A549 (cell line): Measurements from ENCODE around the gene NTM. TPM values are rescaled to one million over a fixed set of nuclear protein-coding genes. Genes with fewer than 3 reads are reported as not detected.

Experiments used
- ATAC-seq, 2 experiments: fragments of 200-7000 bp in 1 of 2; fragments of >200 bp in 1 of 2; cut with Nextera tagmentation in 1 of 2; cut with Tn5 transposase in 1 of 2; 3 replicates each; pipeline versions ENCODE4 v1.8.0 to v1.9.1; 2018 to 2020; ENCODE audit warnings: mild to moderate bottlenecking in 1 of 2, moderate library complexity in 1 of 2
- CTCF ChIA-PET: fragments of 300-600 bp; sonication (Branson Sonifier 250); formaldehyde crosslinking; extraction: SDS; loops from one replicate; lab custom pipeline; 2021; ENCODE audit warnings: antibody characterized with exemption, inconsistent platforms; lab: Yijun Ruan, JAX
- POLR2A ChIA-PET: fragments of 350-600 bp; formaldehyde crosslinking; extraction: SDS; loops from one replicate; lab custom pipeline; 2021; ENCODE audit warnings: antibody characterized with exemption, inconsistent platforms; lab: Yijun Ruan, JAX
- DNase-seq, 2 experiments: peaks; one replicate each; pipeline versions ENCODE4 v3.0.0 to v3.0.0-alpha.2; 2011 to 2016; ENCODE audit warnings: low read depth in 1 of 2, low spot score in 1 of 2
- FAIRE-seq: peaks from 2 replicates; lab custom pipeline; 2011; peaks lifted over from hg19 to GRCh38; lab: Jason Lieb, UNC
- H3K27ac ChIP-seq, 2 experiments: fragments of >200 bp; sonication (Bioruptor Twin); formaldehyde crosslinking; 3 replicates each; pipeline ENCODE4 v1.5.1; 2016 to 2017
- H3K4me1 ChIP-seq: fragments of >200 bp; sonication (Bioruptor Twin); formaldehyde crosslinking; 3 replicates; pipeline ENCODE4 v1.6.1; 2016
- H3K4me2 ChIP-seq: fragments of >200 bp; sonication (Bioruptor Twin); formaldehyde crosslinking; 3 replicates; pipeline ENCODE4 v1.6.1; 2016
- H3K4me3 ChIP-seq: fragments of >200 bp; sonication (Bioruptor Twin); formaldehyde crosslinking; 3 replicates; pipeline ENCODE4 v1.5.1; 2016
- H3K9me3 ChIP-seq: fragments of >200 bp; sonication (Bioruptor Twin); formaldehyde crosslinking; 3 replicates; pipeline ENCODE4 v1.6.1; 2016
- ATOH8 ChIP-seq: fragments of 250-450 bp; sonication (Bioruptor Pico); IDR thresholded peaks from 2 replicates; pipeline ENCODE4 v1.5.0; 2020; ENCODE audit warnings: low read depth, mild to moderate bottlenecking, moderate library complexity
- CEBPB ChIP-seq, 2 experiments: fragments of >200 bp in 1 of 2; sonication (Bioruptor Twin) in 1 of 2; formaldehyde crosslinking in 1 of 2; IDR thresholded peaks; 2 replicates each; pipeline ENCODE4 v1.6.1; 2012 to 2016
- ELK1 ChIP-seq: fragments of 150-350 bp; IDR thresholded peaks from 2 replicates; pipeline ENCODE4 v1.6.1; 2014; ENCODE audit warnings: low read depth, mild to moderate bottlenecking, low read length
- FOSB ChIP-seq: fragments of 250-450 bp; sonication (Bioruptor Pico); IDR thresholded peaks from 2 replicates; pipeline ENCODE4 v1.5.0; 2020; ENCODE audit warnings: mild to moderate bottlenecking, moderate library complexity
- GATA3 ChIP-seq: IDR thresholded peaks from 2 replicates; pipeline ENCODE4 v1.6.1; 2012; ENCODE audit warnings: borderline replicate concordance
- HDAC2 ChIP-seq: fragments of 200-600 bp; sonication (generic); IDR thresholded peaks from 2 replicates; pipeline ENCODE4 v1.6.1; 2016
- HEYL ChIP-seq: fragments of 250-450 bp; sonication (Bioruptor Pico); IDR thresholded peaks from 2 replicates; pipeline ENCODE4 v1.8.0; 2021; ENCODE audit warnings: mild to moderate bottlenecking, moderate library complexity
- HMGXB4 ChIP-seq: fragments of 250-450 bp; sonication (Bioruptor Pico); IDR thresholded peaks from 2 replicates; pipeline ENCODE4 v1.5.0; 2021; ENCODE audit warnings: mild to moderate bottlenecking, moderate library complexity, borderline replicate concordance
- MAZ ChIP-seq: fragments of 150-350 bp; IDR thresholded peaks from 2 replicates; pipeline ENCODE4 v1.6.1; 2014; ENCODE audit warnings: antibody characterized with exemption, low read depth, low read length, borderline replicate concordance
- NR3C1 ChIP-seq: fragments of >200 bp; sonication (Bioruptor Twin); formaldehyde crosslinking; IDR thresholded peaks from 3 replicates; pipeline ENCODE4 v1.6.1; 2017
- POLR2A ChIP-seq: IDR thresholded peaks from 2 replicates; pipeline ENCODE4 v1.6.1; 2012; ENCODE audit warnings: mild to moderate bottlenecking, low read length
- POLR2AphosphoS2 ChIP-seq: conservative IDR thresholded peaks from 2 replicates; pipeline ENCODE4 v1.6.1; 2012; ENCODE audit warnings: low read length, improper control_type of control experiment, inconsistent platforms
- RAD21 ChIP-seq, 2 experiments: fragments of >200 bp in 1 of 2; sonication (Bioruptor Twin) in 1 of 2; formaldehyde crosslinking in 1 of 2; IDR thresholded peaks in 1 of 2; conservative IDR thresholded peaks in 1 of 2; 2 replicates in 1 of 2; 3 replicates in 1 of 2; pipeline ENCODE4 v1.6.1; 2012 to 2018; ENCODE audit warnings: inconsistent platforms in 1 of 2
- RARB ChIP-seq: fragments of 250-450 bp; sonication (Bioruptor Pico); IDR thresholded peaks from 2 replicates; pipeline ENCODE4 v1.8.0; 2021; ENCODE audit warnings: mild to moderate bottlenecking, moderate library complexity
- RCOR1 ChIP-seq: fragments of 150-350 bp; IDR thresholded peaks from 2 replicates; pipeline ENCODE4 v1.6.1; 2014; ENCODE audit warnings: antibody characterized with exemption, low read length, low read depth
- REST ChIP-seq: fragments of 200-600 bp; sonication (generic); IDR thresholded peaks from 2 replicates; pipeline ENCODE4 v1.6.1; 2016; ENCODE audit warnings: antibody characterized with exemption, mild to moderate bottlenecking, moderate library complexity
- RFX5 ChIP-seq: fragments of 450-650 bp; IDR thresholded peaks from 2 replicates; pipeline ENCODE4 v1.7.1; 2014; ENCODE audit warnings: antibody characterized with exemption, mild to moderate bottlenecking, moderate library complexity
- TFCP2L1 ChIP-seq: fragments of 250-450 bp; sonication (Bioruptor Pico); IDR thresholded peaks from 2 replicates; pipeline ENCODE4 v1.5.0; 2021; ENCODE audit warnings: mild to moderate bottlenecking
- TP53 ChIP-seq: fragments of 250-450 bp; sonication (Bioruptor Pico); IDR thresholded peaks from 2 replicates; pipeline ENCODE4 v1.5.0; 2021; ENCODE audit warnings: mild to moderate bottlenecking, moderate library complexity
- ZFP36 ChIP-seq: fragments of 450-650 bp; IDR thresholded peaks from 2 replicates; pipeline ENCODE4 v1.6.1; 2014; ENCODE audit warnings: borderline replicate concordance; ENCODE audit not compliant: partially characterized antibody
- ZNF302 ChIP-seq: fragments of 250-450 bp; sonication (Bioruptor Pico); IDR thresholded peaks from 2 replicates; pipeline ENCODE4 v1.9.0; 2021; ENCODE audit warnings: inconsistent platforms, mild to moderate bottlenecking, moderate library complexity
- ZSCAN20 ChIP-seq: fragments of 250-450 bp; sonication (Bioruptor Pico); IDR thresholded peaks from 2 replicates; pipeline ENCODE4 v1.8.0; 2022; ENCODE audit warnings: mild to moderate bottlenecking, moderate library complexity
- WGBS: methylation state at CpG from one replicate; pipeline ENCODE4 v1.1.6; 2017; ENCODE audit errors: missing lambda C conversion rate; 5-methylcytosine and 5-hydroxymethylcytosine counted together
- polyA plus RNA-seq, 4 experiments: library from polyadenylated mRNA; depleted of rRNA in 3 of 4; stranded (reverse); fragments of >200 nt; fragmentation: RNase III in 1 of 4; extraction: RNeasy Plus Mini Kit Qiagen cat#74134 plus additional on column Dnase treatment in 1 of 4; gene quantifications; 2 replicates in 3 of 4; 3 replicates in 1 of 4; pipeline ENCODE4 v1.2.3, GENCODE V29; 2011 to 2017

Gene NTM
- polyA plus RNA-seq, 2 of the 4 experiments (the other 2 are of a cell fraction), result not detected

DNA sequence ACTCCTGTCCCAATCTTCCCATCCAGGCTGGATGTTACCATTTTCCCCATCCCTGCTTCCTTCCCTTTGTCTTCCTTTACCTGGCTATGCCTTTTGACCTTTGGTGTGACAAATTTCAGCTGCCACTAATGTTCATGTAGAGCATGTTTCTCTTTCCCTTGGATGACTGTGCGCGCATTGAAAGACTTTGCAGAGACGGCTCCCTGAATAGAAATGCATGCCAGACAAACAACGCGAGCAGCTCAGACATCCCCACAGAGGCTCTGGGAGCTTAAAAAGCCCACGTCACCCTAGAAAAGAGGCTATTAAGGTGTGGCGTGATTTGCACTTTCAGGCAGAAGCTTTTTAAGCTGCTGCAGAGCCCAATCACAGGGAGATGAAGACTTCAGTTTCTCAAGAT lies 202.0 kb downstream of the NTM start:
- H3K4me1 ChIP-seq, result no peaks in the 10 kb centered on the region
- no peak overlapping the region for H3K27ac ChIP-seq
- FAIRE-seq, result no peak
- H3K4me2 ChIP-seq, result no peak overlapping the region
- 71% methylated on average over 7 of the region's 7 CpGs for WGBS
- no peak for ATAC-seq
- TF ChIP-seq FOSB (CRISPR knock-in tag) (no peak), POLR2A (no peak), RAD21 (conservative IDR thresholded peaks at IDR 0.05 in 1 of 2, IDR thresholded peaks at IDR 0.05 in 1 of 2) (no peak), RCOR1 (no peak), ELK1 (no peak), RFX5 (no peak), CEBPB (IDR thresholded peaks at IDR 0.05) (no peak), HEYL (CRISPR knock-in tag) (no peak), ZSCAN20 (CRISPR knock-in tag) (no peak), NR3C1 (no peak), GATA3 (no peak), POLR2AphosphoS2 (no peak)
- ChIA-PET POLR2A (no interaction called here), CTCF (interaction anchor here (1.0 to 1.2 kb wide), 2 partner anchors 8 to 102 kb away, joined by 3 read pairs; no protein-coding TSS in a partner anchor)
- H3K4me3 ChIP-seq, result no peak overlapping the region
- DNase-seq, result no peak
- no peaks in the 10 kb centered on the region for H3K9me3 ChIP-seq

DNA sequence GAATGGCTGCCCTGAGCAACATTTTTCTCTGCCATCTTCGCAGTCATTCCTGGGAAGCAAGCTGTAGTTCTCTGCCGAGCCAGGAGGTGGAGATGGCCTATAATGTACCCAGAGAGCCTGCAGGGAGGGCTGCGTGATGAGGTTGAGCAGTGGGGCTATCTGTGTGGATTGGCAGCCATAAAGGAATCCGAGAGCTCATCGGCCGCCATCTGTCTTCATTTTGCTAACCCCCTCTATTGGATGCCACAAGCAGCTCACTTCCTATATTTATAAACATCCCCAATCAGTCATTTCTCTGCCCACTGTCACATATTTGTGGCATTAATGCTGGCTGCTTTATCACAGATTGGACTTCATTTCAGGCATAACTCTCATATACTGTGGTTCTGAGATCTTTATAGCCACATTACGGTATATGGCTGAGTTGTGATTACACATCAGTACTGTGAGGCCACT lies 209.5 kb downstream of the NTM start:
- WGBS, result 31% methylated on average over 7 of the region's 7 CpGs
- H3K4me3 ChIP-seq, result no peak overlapping the region
- no peak overlapping the region for H3K4me2 ChIP-seq
- DNase-seq, result peak; percentile 4 to 12
- H3K4me1 ChIP-seq, result no peaks in the 10 kb centered on the region
- ChIA-PET CTCF (interaction anchor here (0.8 to 1.1 kb wide), 2 partner anchors 8 to 20 kb away, joined by 3 to 4 read pairs; no protein-coding TSS in a partner anchor), POLR2A (no interaction called here)
- FAIRE-seq, result no peak
- H3K9me3 ChIP-seq, result no peaks in the 10 kb centered on the region
- peak; percentile 66 to 82; a peak in 4 of 6 replicates for ATAC-seq
- H3K27ac ChIP-seq, result no peak overlapping the region
- TF ChIP-seq RARB (CRISPR knock-in tag) (no peak), TFCP2L1 (CRISPR knock-in tag) (no peak), HMGXB4 (CRISPR knock-in tag) (no peak), RFX5 (no peak), REST (no peak), GATA3 (no peak)

- no peak for TF ChIP-seq ATOH8 (CRISPR knock-in tag)
- no peak for TF ChIP-seq HDAC2
- no peak for TF ChIP-seq ZNF302 (CRISPR knock-in tag)
- no peak for TF ChIP-seq MAZ
- no peak for TF ChIP-seq FOSB (CRISPR knock-in tag)
- no peak for TF ChIP-seq ZFP36
- TF ChIP-seq TP53 (CRISPR knock-in tag), result no peak
- CTCF ChIA-PET, result interaction anchor here (0.8 to 1.1 kb wide), 2 partner anchors 9 to 20 kb away, joined by 3 to 4 read pairs; no protein-coding TSS in a partner anchor
- DNase-seq, result no peak
- 8% methylated on average over 4 of the region's 4 CpGs for WGBS
- no peak for FAIRE-seq
- no peak overlapping the region for H3K27ac ChIP-seq
- no peaks in the 10 kb centered on the region for H3K4me1 ChIP-seq
- H3K9me3 ChIP-seq, result no peaks in the 10 kb centered on the region
- H3K4me2 ChIP-seq, result no peak overlapping the region
- POLR2A ChIA-PET, result no interaction called here
- no peak for ATAC-seq
- no peak overlapping the region for H3K4me3 ChIP-seq
These were observed 210.1 kb downstream of the NTM start for GRCh38 chr11:131580476-131580875.
